Fibroblast of villous mesenchyme (primary cell): Measurements from ENCODE around the gene TMEM106C. TPM values are rescaled to one million over a fixed set of nuclear protein-coding genes. Genes with fewer than 3 reads are reported as not detected.

Experiments used
- DNase-seq: peaks from one replicate; pipeline ENCODE4 v3.0.0-alpha.2; 2010; ENCODE audit warnings: low read depth
- H3K4me3 ChIP-seq: 2 replicates; pipeline ENCODE4 v1.5.1; 2011; ENCODE audit warnings: low read depth, mild to moderate bottlenecking, low read length
- total RNA-seq: library from RNA; depleted of rRNA; stranded (reverse); fragments of >200 nt; gene quantifications from 2 replicates; pipeline ENCODE4 v1.2.3, GENCODE V29; 2012
- TF ChIP-seq, protein P1 (sequence below): IDR thresholded peaks from 2 replicates; pipeline ENCODE4 v1.5.1; 2012; ENCODE audit warnings: low read depth, mild to moderate bottlenecking, low read length; ENCODE audit not compliant: insufficient read depth

The TMEM106C gene
- total RNA-seq, 1 donor = 100 TPM

DNA sequence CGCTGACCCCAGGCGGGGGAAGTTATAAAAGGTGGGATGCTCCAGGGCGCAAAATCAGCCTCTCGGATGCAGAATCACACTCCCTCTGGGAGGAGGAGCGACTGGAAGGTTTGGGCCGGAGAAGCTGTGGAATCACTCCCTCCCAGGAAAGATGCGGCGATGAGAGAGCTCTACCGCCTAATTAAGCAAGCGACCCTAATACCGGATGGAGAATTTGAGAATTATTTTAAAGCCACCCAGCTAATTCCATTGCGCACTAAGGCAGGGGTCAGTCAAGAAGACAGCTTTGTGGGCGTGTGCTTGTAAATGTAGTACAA is 39.0 kb downstream of the TMEM106C start:
- no peak for DNase-seq
- H3K4me3 ChIP-seq = peak overlapping the region; percentile 63
- TF ChIP-seq, protein P1, sequence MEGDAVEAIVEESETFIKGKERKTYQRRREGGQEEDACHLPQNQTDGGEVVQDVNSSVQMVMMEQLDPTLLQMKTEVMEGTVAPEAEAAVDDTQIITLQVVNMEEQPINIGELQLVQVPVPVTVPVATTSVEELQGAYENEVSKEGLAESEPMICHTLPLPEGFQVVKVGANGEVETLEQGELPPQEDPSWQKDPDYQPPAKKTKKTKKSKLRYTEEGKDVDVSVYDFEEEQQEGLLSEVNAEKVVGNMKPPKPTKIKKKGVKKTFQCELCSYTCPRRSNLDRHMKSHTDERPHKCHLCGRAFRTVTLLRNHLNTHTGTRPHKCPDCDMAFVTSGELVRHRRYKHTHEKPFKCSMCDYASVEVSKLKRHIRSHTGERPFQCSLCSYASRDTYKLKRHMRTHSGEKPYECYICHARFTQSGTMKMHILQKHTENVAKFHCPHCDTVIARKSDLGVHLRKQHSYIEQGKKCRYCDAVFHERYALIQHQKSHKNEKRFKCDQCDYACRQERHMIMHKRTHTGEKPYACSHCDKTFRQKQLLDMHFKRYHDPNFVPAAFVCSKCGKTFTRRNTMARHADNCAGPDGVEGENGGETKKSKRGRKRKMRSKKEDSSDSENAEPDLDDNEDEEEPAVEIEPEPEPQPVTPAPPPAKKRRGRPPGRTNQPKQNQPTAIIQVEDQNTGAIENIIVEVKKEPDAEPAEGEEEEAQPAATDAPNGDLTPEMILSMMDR = no peak

DNA sequence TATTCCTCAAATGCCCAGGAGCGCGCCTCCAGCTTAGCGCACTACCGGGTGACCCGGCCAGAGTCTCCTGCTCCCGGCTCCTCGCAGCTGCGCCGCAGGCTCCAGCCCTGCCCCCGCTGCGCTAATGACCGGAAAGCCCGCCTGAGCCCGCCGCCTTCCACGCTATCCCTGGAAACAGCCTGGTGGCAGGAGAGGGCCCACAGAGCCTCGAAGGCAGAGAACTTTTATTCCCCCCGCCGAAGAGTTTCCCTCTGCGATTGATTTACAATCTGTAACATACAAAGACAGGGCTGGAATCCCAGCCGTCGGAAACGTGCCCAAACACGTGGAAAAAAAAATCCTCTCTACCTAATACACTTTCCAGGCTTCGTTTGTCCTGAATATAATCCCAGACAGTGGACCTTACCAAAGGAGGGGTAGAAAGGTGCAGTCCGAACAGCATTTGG is 39.4 kb downstream of the TMEM106C start:
- peak overlapping the region; percentile 63 for H3K4me3 ChIP-seq
- TF ChIP-seq, protein P1 = no peak

DNA sequence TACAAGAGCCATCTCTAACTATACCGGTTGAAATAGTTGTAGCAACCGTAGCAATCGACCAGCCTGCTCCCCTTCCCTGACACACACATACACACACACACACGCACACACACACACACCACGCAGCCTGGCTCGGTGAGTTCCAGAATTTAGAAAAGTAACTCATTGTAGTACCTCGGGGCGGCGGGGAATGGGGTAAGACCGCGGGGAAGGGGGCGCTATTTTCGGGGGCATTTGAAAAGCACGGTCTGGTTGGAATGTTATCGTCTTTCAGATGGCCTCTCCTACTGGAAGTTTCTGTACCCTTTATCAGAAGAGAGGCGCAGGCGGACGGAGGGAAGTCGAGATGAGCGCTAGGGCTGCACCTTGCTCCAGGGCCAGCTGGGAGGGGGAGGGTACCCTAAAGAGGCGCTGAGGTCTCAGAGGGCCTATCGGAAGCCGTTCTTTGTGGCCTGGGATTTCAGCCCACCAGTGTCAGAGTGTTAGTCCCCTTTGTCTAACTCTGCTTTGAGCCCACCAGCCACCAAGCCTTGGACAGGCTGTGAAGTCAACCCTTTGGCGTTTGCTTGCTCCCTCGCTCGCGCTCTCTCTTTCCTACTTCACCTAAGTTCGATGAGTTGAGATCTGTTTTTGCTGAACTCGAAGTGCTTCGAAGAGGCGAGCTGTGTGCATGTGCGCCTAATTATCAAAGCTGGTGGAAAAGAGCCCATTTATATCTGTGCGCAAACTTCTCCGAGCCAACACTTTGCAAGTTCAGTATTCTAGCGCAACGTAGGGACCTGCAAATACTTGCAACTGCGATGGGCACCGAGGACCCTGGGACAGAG is 40.0 kb downstream of the TMEM106C start:
- TF ChIP-seq, protein P1 = no peak
- no peak overlapping the region for H3K4me3 ChIP-seq
- DNase-seq = no peak

More for the DNA sequence above, 39.4 kb downstream of the TMEM106C start:
- peak; percentile 57 for DNase-seq

DNA sequence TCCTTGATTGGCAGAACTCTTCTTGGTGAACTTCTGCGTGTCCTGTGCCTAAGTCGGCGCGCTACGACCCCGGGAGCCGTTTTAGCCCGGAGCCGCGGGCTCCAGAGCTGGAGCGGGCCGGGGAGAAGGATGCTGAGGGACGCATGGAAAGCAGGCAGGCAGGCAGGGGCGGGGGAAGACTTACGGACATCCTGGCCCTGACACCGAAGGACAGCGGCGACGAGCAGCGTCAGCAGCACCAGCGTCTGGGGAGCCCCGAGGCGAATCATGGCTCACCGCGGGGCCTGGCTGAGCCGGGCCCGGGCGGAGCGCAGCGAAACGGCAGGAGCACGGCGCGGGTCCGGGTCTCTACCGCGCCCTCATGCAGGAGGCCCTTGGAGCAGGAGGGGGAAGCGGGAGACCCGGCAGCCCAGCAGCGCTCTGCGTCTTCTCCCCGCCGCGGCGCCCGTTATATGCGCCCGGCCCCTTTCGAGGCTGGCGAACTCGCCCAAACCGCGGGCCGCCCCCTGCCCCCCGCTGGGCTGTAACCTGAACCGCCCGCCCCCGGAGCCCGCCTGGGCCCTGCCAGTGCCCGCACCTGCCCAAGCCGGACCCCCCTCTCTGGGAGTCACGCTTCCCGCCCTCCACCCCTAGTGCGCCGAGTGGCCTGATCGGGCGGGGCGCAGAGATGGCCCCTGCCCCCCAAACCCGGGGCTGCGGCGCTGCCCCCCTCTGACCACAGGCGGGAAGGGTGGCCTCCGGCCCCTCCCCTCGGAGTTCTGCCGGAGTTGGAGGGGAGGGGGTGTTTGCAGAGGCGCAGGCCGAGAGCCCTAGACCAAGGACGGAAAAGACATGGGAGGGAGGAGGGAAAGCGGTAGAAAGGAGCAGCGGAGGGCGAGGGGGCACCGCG is 40.9 kb downstream of the TMEM106C start, which contains the start of gene COL2A1:
COL2A1 (minus strand) TSS at position 424 of the 889 bp plus-strand sequence; CDS start at position 269, 155 bp downstream.
- H3K4me3 ChIP-seq = no peak within 1 kb of the TSS
- DNase-seq = peak; percentile 26
- TF ChIP-seq, protein P1 = no peak

DNA sequence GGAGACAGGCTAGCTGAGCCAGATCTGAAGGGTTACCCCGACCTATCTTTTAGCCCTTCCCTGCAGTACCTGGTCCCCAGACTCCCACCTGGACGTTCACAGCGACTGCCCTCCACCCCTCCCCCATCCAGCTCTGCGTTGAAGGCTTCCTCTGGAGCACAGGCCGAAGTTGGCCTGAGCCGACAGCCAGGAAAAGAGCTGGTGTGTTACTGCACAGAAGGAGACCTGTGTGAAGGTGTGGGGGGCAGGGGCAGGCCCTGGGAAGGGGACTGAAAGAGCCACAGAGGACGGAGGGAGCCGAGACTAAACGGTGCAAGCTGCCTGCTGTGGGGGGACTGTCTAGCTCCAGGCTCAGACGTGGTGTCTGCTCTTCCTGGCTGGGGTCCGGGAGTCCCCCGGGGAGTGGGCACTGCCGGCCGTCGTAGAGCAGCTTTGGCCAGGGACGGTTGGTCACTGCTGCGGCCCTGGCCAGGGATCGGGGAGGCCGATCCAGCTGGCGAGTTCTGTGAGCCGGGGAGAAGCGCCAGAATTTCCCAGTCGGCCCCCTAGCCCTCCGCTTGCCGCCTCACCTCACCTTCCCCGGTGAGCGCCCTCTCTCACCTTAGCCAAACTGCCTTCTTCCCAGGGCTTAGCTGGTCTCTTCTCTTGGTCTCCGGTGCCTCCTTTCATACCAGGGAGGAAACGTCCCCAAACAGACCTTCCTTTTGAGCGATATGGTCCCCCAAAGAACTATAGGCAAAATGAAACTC is 41.8 kb downstream of the TMEM106C start:
- DNase-seq = no peak
- no peak overlapping the region for H3K4me3 ChIP-seq
- TF ChIP-seq, protein P1 = no peak

DNA sequence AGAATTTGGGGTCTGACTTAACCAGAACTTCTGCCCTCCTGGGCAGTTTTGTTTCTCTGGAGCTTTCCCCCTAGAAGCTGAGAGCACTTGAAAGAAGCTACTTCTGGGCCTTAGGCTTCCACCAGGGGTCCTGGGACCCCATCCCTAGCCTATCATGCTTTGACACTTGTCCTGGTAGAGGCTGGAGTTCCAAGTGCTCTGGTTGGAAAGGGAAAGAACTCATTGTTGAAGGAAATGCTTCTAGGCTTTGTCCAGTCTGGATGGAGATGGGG is 42.3 kb downstream of the TMEM106C start:
- TF ChIP-seq, protein P1 = no peak

More for the DNA sequence above, 42.3 kb downstream of the TMEM106C start:
- H3K4me3 ChIP-seq = no peak overlapping the region
- no peak for DNase-seq
